ENCODE data around the gene E2F1. TPM values are rescaled to one million over a fixed set of nuclear protein-coding genes. Genes with fewer than 3 reads are reported as not detected.

The E2F1 gene
- polyA plus RNA-seq, 3 donors from 2014 or later, result 1.5 to 2.5 (median 1.8) TPM

GRCh38 chr20:33660035-33660684 lies 26.0 kb downstream of the E2F1 start:
- Mint-ChIP-seq H3K4me1 (peaks cover 21% of the 10 kb centered on the region in 2 donors), H3K27ac (no peak overlapping the region), H3K36me3 (no peaks in the 10 kb centered on the region), H3K4me3 (no peak overlapping the region), H3K27me3 (ENCODE audit: low read depth in 3 of 3) (peaks cover 3 to 7% (median 7%) of the 10 kb centered on the region in 3 donors), H3K9me3 (no peaks in the 10 kb centered on the region)
- DNase-seq, result no peak

DNA sequence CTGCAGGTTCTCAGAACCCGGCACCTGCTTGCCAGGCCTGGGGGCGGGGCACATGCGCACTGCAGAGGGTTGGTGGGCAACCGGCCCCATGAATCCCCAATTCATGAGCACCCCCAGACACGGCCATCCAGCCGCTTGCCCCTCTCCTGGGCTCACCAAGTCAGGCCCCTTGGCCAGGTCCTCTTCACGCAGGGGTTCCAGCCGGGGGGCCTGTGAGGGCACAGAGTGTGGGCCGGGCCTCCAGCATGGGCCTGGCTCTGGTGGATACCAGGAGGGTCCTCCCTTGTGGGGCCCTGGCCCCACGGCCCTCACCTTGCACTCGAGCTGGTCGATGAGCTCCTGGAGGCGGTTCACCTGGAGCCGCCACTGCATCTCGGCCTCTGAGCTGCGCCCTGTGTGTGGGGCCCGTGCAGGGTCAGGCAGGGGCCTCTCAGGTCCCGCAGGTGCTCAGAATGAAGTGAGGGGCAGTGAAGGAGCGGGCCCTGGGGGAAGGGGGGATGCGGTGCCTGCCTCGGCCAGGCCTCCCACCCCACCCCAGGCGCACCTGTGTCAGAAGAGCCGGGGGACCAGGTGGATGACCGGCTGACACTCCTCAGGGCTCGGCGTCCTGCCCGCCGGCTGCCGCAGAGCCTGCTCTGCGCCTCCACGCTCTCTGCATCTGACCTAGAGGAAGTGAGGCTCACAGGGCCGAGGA lies 26.7 kb downstream of the E2F1 start:
- no peaks in the 10 kb centered on the region for H3K9me3 Mint-ChIP-seq
- peaks cover 3 to 7% (median 4%) of the 10 kb centered on the region in 3 donors for H3K27me3 Mint-ChIP-seq (ENCODE audit: low read depth in 3 of 3)
- H3K4me1 Mint-ChIP-seq, result peaks cover 14 to 15% of the 10 kb centered on the region in 2 donors
- no peak for DNase-seq
- H3K4me3 Mint-ChIP-seq, result no peak overlapping the region
- no peak overlapping the region for H3K27ac Mint-ChIP-seq
- H3K36me3 Mint-ChIP-seq, result no peaks in the 10 kb centered on the region

GRCh38 chr20:33658929-33659328 lies 27.3 kb downstream of the E2F1 start:
- Mint-ChIP-seq H3K4me1 (peaks cover 9% of the 10 kb centered on the region in 2 donors), H3K27ac (peak overlapping the region in 1 of 6 donors; percentile 49), H3K36me3 (no peaks in the 10 kb centered on the region), H3K27me3 (ENCODE audit: low read depth in 3 of 3) (peaks cover 3 to 7% (median 4%) of the 10 kb centered on the region in 3 donors), H3K4me3 (no peak overlapping the region), H3K9me3 (no peaks in the 10 kb centered on the region)
- DNase-seq, result no peak

GRCh38 chr20:33658510-33658909 lies 27.7 kb downstream of the E2F1 start:
- no peaks in the 10 kb centered on the region for H3K9me3 Mint-ChIP-seq
- peaks cover 7% of the 10 kb centered on the region in 2 donors for H3K4me1 Mint-ChIP-seq
- no peaks in the 10 kb centered on the region for H3K36me3 Mint-ChIP-seq
- DNase-seq, result no peak
- H3K27ac Mint-ChIP-seq, result no peak overlapping the region
- no peak overlapping the region for H3K4me3 Mint-ChIP-seq
- peaks cover 3 to 4% (median 4%) of the 10 kb centered on the region in 3 donors for H3K27me3 Mint-ChIP-seq (ENCODE audit: low read depth in 3 of 3)

GRCh38 chr20:33657704-33658095 lies 28.5 kb downstream of the E2F1 start:
- Mint-ChIP-seq H3K27me3 (ENCODE audit: low read depth in 3 of 3) (peaks cover 1 to 4% (median 3%) of the 10 kb centered on the region in 3 donors), H3K27ac (no peak overlapping the region), H3K36me3 (no peaks in the 10 kb centered on the region), H3K9me3 (no peaks in the 10 kb centered on the region), H3K4me3 (no peak overlapping the region), H3K4me1 (peaks cover 3% of the 10 kb centered on the region in 2 donors)
- no peak for DNase-seq

GRCh38 chr20:33656783-33657703 lies 29.1 kb downstream of the E2F1 start:
- Mint-ChIP-seq H3K27ac (no peak overlapping the region), H3K9me3 (no peaks in the 10 kb centered on the region), H3K27me3 (ENCODE audit: low read depth in 3 of 3) (peaks cover 0 to 4% (median 2%) of the 10 kb centered on the region in 3 donors), H3K36me3 (no peaks in the 10 kb centered on the region), H3K4me1 (no peaks in the 10 kb centered on the region), H3K4me3 (no peak overlapping the region)
- no peak for DNase-seq

GRCh38 chr20:33656010-33656782 lies 30.0 kb downstream of the E2F1 start:
- no peak for DNase-seq
- Mint-ChIP-seq H3K9me3 (no peaks in the 10 kb centered on the region), H3K27me3 (ENCODE audit: low read depth in 3 of 3) (peaks cover 0 to 4% (median 0%) of the 10 kb centered on the region in 3 donors), H3K4me3 (no peak overlapping the region), H3K36me3 (no peaks in the 10 kb centered on the region), H3K4me1 (no peaks in the 10 kb centered on the region), H3K27ac (no peak overlapping the region)

DNA sequence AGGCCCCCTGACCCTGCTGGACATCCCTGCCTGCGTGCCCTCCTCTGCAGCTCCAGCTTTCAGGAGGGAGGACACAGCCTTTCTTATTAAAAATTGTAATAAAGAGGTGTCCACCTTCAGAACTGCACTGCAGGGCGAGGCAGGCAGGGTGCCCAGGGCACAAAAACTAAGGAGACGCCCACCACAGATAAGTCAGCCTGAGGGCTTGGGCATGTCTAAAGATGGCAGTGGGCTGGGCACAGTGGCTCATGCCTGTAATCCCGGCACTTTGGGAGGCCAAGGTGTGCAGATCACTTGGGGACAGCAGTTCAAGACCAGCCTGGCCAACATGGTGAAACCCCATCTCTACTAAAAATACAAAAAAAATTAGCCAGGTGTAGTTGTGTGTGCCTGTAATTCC lies 31.0 kb downstream of the E2F1 start:
- no peaks in the 10 kb centered on the region for H3K4me1 Mint-ChIP-seq
- no peak for DNase-seq

DNA sequence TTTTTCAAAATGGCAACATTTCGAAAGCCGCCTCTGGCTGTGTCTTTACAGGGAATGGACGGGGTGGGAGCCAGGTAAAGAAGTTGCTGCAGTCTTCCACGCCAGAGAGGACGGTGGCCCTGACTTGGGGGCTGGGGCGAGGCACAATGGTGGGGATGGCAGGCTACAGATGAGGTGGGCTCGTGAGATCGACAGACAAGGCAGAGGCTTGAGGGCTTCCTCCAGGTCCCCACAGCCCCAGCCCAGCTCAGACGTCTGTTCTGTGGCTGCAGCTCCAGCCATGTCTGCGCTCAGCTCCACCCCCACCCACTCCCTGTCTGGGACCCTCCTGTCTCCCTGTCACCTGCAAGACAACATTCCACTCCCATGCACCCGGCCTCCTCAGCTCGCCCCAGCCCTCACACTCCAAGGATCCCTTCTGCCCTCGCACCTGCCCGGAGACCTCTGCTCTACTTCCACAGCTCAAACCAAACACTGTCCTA lies 31.5 kb downstream of the E2F1 start:
- Mint-ChIP-seq H3K36me3 (no peaks in the 10 kb centered on the region), H3K4me1 (peaks cover 2 to 3% of the 10 kb centered on the region in 2 donors), H3K27me3 (ENCODE audit: low read depth in 3 of 3) (peaks cover 0 to 4% (median 0%) of the 10 kb centered on the region in 3 donors), H3K27ac (no peak overlapping the region), H3K9me3 (no peaks in the 10 kb centered on the region), H3K4me3 (no peak overlapping the region)
- no peak for DNase-seq

More for the DNA sequence above, 31.0 kb downstream of the E2F1 start:
- Mint-ChIP-seq H3K36me3 (no peaks in the 10 kb centered on the region), H3K4me3 (no peak overlapping the region), H3K9me3 (no peaks in the 10 kb centered on the region), H3K27me3 (ENCODE audit: low read depth in 3 of 3) (peaks cover 0 to 4% (median 0%) of the 10 kb centered on the region in 3 donors), H3K27ac (no peak overlapping the region)

DNA sequence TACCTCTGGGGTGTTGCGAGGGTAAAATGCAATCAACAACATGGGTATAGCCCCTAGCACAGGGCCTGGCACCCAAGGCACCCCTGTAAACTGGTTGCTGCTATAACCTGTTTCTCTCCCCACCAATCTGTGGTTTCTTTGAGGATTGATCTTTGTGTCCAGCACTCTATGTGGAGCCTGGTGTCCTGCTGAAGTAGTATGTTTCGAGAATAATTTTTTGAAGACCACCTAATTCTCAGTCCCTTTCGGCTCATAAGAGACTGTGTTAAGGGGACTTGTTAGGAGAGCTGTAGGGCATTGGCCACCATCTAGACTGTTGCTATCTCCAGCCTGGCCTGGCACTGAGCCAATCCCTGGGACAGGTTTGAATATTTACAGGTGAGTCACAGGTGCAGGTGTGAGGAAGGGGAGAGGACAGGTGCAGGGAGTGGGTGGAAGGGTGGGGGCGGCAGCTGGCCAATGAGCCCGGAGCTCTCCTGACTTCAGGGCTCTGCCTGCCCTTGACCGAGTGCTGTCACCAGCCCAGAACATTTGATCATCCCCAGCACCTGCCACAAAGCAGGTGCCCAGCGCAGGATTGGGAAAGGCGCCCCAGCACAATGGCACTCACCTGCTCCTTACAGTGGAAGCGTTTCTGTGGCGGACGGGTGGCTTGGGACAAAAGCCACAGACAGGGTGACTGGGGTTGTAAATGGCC lies 32.1 kb downstream of the E2F1 start:
- no peak overlapping the region for H3K27ac Mint-ChIP-seq
- H3K4me1 Mint-ChIP-seq, result peaks cover 6 to 10% of the 10 kb centered on the region in 2 donors
- peaks cover 0 to 4% (median 0%) of the 10 kb centered on the region in 3 donors for H3K27me3 Mint-ChIP-seq (ENCODE audit: low read depth in 3 of 3)
- no peak overlapping the region for H3K4me3 Mint-ChIP-seq
- no peaks in the 10 kb centered on the region for H3K36me3 Mint-ChIP-seq
- no peak for DNase-seq
- no peaks in the 10 kb centered on the region for H3K9me3 Mint-ChIP-seq

DNA sequence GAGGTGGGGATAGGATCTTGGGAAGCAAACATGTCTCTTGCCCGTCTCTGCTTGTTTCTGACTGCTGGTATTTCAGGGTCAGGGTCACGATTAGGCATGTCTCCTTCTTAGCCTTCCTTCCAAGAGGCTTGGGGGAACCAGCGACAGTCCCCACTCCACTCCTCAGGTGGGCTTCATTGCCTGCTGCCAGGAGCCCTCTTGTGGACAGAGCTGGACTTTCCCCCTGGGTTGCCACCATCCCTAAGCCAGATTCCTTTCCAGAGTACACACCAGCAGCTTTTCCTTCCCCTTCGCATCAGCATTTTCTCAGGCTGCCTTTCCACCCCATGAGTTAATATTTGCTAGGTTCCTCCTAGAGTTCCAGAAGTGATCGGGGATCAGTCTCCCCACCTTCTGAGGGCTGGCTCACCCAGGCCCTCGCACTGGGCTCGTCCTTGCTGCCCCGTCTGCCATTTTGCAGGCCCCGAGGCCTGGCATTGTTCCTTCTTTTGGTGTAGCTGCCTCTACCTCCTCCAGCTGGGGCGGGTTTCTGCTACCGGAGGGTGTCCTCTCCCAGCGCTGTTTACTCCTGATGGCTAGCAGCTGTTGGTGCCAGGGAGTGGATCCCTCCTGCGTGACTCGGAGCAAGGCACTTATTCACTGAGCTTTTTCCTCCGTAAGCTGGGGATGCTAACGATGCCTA lies 32.8 kb downstream of the E2F1 start:
- Mint-ChIP-seq H3K4me3 (no peak overlapping the region), H3K4me1 (peaks cover 13 to 17% of the 10 kb centered on the region in 2 donors), H3K27me3 (ENCODE audit: low read depth in 3 of 3) (peaks cover 0 to 4% (median 0%) of the 10 kb centered on the region in 3 donors), H3K27ac (peak overlapping the region in 2 of 6 donors; percentile 15 to 40), H3K36me3 (no peaks in the 10 kb centered on the region), H3K9me3 (no peaks in the 10 kb centered on the region)
- peak; percentile 20 to 48 (median 38) for DNase-seq

- no peak overlapping the region for H3K4me3 Mint-ChIP-seq
- H3K36me3 Mint-ChIP-seq, result peaks cover 0 to 4% (median 0%) of the 10 kb centered on the region in 3 donors
- no peak overlapping the region for H3K27ac Mint-ChIP-seq
- no peak for DNase-seq
- peaks cover 0 to 7% (median 2%) of the 10 kb centered on the region in 3 donors for H3K27me3 Mint-ChIP-seq (ENCODE audit: low read depth in 3 of 3)
- H3K9me3 Mint-ChIP-seq, result no peaks in the 10 kb centered on the region
- peaks cover 28% of the 10 kb centered on the region in 2 donors for H3K4me1 Mint-ChIP-seq
These were observed 34.6 kb downstream of the E2F1 start for GRCh38 chr20:33651562-33652048.
